Measurements from ENCODE around the gene ZBTB1.

The ZBTB1 gene, protein sequence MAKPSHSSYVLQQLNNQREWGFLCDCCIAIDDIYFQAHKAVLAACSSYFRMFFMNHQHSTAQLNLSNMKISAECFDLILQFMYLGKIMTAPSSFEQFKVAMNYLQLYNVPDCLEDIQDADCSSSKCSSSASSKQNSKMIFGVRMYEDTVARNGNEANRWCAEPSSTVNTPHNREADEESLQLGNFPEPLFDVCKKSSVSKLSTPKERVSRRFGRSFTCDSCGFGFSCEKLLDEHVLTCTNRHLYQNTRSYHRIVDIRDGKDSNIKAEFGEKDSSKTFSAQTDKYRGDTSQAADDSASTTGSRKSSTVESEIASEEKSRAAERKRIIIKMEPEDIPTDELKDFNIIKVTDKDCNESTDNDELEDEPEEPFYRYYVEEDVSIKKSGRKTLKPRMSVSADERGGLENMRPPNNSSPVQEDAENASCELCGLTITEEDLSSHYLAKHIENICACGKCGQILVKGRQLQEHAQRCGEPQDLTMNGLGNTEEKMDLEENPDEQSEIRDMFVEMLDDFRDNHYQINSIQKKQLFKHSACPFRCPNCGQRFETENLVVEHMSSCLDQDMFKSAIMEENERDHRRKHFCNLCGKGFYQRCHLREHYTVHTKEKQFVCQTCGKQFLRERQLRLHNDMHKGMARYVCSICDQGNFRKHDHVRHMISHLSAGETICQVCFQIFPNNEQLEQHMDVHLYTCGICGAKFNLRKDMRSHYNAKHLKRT

DNA sequence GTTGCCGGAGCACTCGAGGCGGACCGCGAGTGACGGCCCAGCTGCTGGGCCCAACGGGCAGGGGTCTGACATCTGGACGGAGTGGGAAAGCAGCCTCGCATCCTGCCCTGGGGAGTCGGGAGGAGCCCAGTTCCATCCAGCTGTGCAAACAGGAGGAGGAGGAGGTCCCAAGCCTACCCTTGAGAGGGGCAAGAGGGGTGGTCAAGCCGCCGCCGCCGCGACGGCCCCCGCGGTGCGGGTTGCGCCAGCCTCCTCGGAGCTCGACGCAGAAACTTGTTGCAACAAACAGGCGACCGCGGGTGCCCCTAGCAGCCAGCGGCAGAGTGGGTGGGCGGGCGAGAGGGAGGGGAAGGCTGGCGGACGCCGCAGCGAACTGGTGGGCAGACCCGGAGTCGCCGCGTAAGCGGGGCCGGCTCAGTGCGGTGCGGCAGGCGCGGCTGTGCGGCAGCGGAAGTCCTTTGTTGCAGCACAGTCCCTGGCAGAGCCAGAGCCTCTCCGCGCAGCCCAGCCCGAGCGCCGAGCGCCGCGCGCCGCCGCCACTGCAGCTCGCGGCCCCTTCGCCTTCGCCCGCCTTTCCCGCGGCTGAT is at the start of gene ZBTB1:
Gene ZBTB1, plus strand, starts transcription at position 461 of the 587 bp plus-strand sequence. CDS start 16,735 bp downstream, outside the sequence.
- peak; percentile 39 to 91 (median 80) for DNase-seq
- intact Hi-C loops (cut with DNase I): loop anchor here (2.0 to 10.0 kb wide), 3 partner anchors 36 to 160 kb away; partner anchors contain the start of gene HSPA2

DNA sequence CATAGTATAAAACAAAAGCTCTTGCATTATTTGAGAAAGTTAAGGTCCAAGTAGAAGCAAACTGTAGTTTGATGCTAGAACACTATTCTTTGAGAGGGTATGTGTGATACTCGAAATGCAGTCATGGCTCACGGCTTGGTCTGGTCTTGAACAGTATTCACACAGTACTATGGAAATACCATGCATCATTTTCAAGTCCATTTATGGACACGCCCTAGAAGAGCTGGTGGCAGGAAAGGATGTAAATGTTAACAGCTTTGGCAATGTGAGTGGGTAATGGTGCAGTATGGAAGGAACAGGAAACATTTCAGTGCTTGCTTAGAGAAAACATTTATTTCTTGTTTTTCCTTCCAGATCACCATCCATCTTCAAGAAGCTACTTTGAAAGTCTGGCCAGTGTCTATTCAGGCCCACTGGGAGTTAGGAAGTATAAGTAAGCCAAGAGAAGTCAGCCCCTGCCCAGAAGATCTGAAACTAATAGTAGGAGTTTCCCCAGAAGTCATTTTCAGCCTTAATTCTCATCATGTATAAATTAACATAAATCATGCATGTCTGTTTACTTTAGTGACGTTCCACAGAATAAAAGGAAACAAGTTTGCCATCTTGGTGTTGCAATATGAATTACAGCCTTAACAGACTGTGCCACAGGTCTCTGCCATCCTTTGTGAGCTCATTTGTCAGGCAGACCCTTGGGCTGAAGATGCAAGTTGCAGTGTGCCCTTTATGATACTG is 45.0 kb upstream of the ZBTB1 start:
- DNase-seq: no peak
- intact Hi-C loops (cut with DNase I): no loop called here

DNA sequence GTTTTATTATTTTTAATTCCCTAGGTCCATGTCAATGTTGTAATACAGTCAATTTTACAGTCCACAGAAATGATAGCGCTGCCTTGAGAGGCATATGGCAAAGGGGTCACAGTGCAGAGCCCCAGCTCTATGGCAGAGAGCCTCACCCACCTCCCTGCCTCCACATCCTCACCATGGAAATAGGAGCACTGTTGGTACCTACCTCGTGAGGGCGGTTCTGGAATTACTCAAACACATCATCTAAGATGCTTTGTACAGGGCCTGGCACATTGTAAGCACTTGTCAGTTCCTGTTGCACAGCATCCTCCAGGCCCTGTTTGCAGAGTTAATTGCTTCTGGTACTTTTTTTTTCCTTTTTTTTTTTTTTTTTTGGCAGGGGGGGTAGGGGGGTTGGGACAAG is 43.3 kb upstream of the ZBTB1 start:
- intact Hi-C loops (cut with DNase I): no loop called here
- peak in 32 of 42 donors; percentile 15 to 86 (median 52) for DNase-seq

DNA sequence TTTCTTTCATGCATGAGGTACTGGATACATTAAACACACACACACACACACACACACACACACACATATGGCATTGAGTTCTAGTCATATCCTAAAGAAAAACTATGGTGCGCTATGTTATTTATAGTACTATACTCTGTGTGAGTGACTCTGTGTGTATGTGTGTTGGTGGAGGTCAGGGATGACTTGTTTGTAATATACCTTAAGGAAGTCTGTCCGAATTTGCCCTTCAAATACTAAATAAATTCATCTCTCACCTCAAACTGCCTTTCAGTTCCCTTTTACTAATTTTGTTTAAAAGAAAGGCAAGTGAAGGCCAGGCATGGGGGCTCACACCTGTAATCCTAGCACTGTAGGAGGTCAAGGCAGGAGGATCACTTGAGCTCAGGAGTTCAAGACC is 41.4 kb upstream of the ZBTB1 start:
- DNase-seq: no peak
- intact Hi-C loops (cut with DNase I): no loop called here

DNA sequence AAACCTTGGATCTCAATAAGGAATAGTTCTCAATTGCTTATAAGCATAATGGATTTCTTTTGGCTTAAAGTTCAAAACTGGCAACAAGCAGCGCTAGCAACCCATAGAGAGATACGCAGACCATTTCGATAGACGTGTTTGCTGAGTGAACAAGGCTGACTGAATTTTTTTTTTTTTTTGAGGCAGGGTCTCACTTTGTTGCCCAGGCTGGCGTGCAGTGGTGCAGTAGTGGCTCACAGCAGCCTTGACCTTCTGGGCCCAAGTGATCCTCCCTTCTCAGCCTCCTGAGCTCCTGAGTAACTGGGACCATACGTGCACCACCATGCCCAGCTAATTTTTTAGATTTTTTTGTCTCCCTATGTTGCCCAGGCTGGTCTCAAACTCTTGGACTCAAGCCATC is 40.7 kb upstream of the ZBTB1 start:
- intact Hi-C loops (cut with DNase I): no loop called here
- DNase-seq: no peak

DNA sequence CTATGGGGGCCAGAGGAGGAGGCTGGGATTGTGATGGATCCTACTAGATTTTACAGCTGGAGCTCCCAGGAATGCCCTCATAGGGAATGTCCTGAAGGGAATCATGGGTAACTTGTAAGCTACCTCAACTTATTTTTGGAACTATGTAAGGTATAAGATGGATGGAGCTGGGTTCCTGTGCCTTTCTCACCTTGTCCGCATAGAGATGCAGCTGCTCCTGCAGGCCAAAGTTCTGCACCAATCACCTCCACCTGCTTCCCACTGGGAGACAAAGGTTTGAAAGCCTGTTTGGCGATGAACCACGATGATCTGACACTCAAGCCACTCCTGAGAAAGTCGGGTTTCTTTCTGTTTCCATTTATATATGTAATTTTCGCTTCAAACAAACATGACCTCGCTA is 39.9 kb upstream of the ZBTB1 start:
- DNase-seq: peak in 7 of 42 donors; percentile 17 to 42 (median 29)
- intact Hi-C loops (cut with DNase I): no loop called here

DNA sequence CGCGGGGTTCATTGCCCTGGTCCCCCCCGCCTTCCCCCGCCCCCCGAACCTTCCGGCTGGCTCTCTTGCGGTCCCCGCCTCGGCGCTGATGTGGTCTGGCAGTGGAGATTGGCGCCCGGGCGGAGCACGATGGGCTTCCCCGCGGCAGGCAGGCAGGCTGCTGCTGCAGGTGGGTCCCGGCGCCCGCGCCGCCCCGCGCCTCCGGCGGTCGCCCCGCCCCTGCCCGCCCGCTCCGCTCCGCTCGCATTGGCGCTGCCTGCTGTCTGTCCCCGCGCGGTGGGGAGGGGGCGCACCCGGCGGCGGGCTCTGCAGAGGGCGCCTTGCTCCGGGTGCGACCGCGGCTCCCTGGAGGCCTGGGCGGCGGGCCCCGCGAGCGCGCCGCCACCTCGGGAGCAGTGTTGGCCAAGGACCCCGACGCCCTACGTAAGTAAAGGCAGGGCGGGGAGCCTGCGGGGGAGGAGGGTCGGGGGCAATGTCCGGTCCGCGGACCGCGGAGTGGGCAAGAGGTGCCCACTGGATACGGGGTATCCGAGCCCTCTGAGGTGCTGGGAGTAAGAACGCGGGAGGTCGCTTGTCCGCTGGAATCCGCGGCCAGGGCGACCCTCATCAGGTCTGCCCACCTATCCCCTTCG is 39.3 kb upstream of the ZBTB1 start, which contains the start of gene AKAP5:
Gene AKAP5, plus strand, starts transcription at position 309 of the 632 bp plus-strand sequence. CDS start 2,896 bp downstream, outside the sequence.
- DNase-seq: peak; percentile 40 to 93 (median 84)
- intact Hi-C loops (cut with DNase I): no loop called here

DNA sequence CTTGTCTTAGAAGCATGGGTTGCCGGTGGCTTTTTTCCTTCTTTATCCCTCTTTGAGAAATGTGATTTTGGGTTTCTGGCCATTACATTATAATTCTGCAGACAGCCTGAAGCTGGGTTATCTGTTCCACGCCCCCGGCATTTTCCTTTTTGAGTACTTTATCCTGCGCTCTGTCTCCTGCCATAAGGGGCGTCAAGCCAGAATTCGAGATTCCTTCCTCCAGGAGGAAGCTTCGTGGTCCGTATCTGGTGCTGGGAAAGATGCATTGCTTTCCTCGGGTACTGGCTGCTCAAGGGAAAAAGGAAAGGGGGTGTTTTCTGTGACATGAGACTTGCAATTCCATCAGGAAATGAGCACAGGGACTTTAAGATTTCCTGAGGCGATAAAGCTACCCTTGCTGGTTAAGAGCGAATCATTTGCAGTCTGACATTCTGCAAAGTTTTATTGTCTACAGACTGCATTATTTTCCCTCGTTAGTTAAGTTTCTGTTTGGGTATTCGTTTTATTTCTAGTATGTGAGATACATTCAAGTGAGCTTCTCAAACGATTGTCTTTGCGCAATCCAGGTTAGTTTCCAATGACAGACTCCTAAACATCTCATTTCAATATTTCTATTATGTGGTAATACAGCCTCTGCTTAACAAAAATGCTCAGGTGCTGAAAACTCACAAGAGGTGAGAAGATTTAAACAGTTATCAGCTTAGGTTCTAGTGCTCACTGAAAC is 38.6 kb upstream of the ZBTB1 start:
- intact Hi-C loops (cut with DNase I): loop anchor here (2.0 kb wide), 1 partner anchor 39 kb away; the partner anchor contains the start of gene ZBTB1
- peak in 35 of 42 donors; percentile 10 to 76 (median 40) for DNase-seq

DNA sequence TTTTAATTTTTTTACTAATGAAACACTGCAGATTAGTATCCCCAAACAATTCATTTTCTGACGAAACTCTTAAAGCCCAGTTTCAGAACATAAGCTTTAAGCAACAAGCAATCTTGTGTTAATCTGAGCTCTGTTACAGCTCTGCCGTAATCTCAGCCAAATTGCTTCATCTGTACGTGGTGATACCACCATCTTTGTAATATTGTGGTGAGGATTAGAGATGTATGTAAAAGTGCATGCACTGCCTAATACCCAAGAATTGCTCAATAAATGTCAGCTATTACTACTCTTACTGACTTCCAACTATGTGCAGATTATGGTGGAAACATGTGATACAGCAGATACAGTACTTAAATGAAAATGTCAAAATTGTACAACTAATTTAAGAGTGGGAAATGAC is 37.5 kb upstream of the ZBTB1 start:
- no peak for DNase-seq
- intact Hi-C loops (cut with DNase I): loop anchor here (2.0 kb wide), 1 partner anchor 38 kb away; the partner anchor contains the start of gene ZBTB1

DNA sequence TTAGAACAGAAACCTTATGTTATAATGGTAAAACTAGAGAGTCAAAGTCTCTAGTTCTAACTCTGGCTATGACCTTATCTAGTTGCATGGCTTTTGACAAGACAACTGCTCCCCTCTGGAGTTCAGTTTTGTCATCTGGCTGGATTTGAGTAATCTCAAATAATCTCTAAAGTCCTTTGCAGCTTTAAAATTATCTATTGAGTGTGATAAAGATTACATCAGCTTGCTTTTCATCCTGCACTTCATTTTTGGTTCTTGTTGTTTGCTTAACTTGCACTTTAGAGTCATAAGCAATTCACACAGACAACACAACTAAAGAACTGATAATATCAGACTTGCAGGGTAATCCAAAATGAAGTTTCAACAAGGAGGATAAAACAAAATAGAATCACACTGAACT is 37.0 kb upstream of the ZBTB1 start:
- intact Hi-C loops (cut with DNase I): loop anchor here (2.0 kb wide), 1 partner anchor 37 kb away; the partner anchor contains the start of gene ZBTB1
- no peak for DNase-seq

DNA sequence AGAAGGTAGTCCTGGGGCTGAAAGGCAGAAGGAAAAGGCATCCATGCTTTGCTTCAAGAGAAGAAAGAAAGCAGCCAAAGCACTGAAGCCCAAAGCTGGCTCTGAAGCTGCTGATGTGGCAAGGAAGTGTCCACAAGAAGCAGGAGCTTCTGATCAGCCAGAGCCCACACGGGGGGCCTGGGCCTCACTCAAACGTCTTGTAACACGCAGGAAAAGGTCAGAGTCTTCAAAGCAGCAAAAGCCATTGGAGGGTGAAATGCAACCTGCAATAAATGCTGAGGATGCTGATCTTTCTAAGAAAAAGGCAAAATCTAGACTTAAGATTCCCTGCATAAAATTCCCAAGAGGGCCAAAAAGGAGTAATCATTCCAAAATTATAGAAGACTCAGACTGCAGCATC is 36.1 kb upstream of the ZBTB1 start:
- intact Hi-C loops (cut with DNase I): no loop called here
- DNase-seq: no peak

DNA sequence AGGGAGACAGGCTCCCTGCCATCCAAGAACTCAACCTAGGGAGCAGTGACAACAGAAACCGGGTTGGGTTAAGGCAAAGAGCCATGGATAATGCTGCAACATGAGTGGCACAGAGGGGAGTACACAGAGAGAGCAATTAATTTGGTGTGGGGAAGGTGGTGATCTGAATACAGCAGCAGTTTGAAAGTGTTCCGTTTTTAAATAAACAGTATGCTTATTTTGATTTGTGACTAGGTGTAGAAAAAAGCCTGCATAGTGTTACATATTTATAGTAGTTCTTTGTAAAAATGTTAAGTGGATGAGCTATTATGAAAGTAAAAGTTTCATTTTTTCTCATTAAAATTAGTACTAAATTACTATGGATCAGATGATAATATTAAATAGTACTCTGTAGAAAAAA is 30.5 kb upstream of the ZBTB1 start:
- intact Hi-C loops (cut with DNase I): loop anchor here (10.0 kb wide), 1 partner anchor 129 kb away; no protein-coding TSS in a partner anchor
- DNase-seq: no peak

DNA sequence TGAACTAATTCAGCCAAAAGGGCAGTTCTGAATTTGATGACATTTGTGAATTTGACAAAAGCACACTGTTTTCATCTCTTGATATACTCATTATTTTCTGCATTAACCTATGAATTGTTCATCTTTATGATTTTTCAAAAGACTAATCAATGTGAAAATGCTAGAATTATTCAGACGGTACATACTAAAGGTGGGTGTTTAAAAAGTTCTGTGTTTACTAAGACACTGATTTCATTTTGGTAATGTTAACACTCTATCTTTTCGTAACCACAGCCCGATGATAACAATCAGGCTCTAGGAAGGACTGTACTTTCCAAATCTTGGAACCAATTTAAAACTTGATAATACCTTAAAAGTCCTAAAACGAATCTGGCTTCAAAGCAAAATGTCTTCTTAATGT is 29.9 kb upstream of the ZBTB1 start:
- no peak for DNase-seq
- intact Hi-C loops (cut with DNase I): loop anchor here (10.0 kb wide), 1 partner anchor 130 kb away; no protein-coding TSS in a partner anchor

DNA sequence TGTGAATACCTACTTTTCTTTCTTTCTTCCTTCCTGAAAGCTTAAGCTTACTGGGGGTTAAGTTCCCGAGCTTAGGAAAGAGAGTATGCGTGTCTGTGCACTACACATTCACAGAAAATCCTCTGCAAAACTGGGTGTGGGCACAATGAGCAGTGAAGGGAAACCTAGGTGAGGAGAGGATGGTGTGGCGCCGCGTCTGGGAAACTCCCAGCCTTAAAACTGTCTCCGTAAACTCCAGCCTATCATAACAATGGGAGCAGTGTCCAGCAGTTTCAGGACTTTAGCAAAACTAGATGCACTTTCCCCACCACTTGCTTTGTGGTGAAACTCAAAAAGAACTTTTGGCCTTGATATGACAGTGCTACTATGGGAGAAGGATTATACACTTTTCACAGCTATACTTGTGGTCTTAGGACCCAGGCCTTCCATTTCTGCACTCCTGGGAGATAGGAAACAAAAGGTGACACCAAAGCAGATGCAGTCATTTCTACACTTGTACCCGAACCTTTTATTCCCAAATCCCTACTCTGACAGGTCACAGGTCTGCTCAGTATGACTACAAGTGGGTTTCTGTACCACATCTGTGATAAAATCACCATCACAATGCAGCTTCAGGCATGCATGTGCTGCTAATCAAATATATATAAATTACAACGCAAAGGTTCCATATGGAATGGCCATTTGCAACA is 28.8 kb upstream of the ZBTB1 start:
- intact Hi-C loops (cut with DNase I): loop anchor here (10.0 kb wide), 1 partner anchor 131 kb away; no protein-coding TSS in a partner anchor
- peak in 4 of 42 donors; percentile 16 to 33 (median 21) for DNase-seq

DNA sequence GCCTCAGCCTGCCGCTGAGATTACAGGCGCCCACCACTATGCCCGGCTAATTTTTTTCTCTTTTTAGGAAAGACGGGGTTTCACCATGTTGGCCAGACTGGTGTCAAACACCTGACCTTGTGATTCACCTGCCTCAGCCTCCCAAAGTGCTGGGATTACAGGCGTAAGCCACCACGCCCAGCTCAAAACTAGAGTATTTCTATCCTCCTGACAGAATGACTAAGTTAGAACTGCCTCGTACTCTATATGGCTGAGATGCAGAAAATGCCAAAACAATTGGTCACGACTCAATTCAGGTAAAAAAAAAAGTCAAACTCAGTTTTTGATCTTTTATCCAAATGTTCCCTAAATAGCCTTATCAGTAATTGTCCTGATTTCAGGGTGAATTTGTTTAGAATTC is 28.1 kb upstream of the ZBTB1 start:
- DNase-seq: peak in 1 of 42 donors; percentile 25
- intact Hi-C loops (cut with DNase I): loop anchor here (10.0 kb wide), 1 partner anchor 132 kb away; no protein-coding TSS in a partner anchor

DNA sequence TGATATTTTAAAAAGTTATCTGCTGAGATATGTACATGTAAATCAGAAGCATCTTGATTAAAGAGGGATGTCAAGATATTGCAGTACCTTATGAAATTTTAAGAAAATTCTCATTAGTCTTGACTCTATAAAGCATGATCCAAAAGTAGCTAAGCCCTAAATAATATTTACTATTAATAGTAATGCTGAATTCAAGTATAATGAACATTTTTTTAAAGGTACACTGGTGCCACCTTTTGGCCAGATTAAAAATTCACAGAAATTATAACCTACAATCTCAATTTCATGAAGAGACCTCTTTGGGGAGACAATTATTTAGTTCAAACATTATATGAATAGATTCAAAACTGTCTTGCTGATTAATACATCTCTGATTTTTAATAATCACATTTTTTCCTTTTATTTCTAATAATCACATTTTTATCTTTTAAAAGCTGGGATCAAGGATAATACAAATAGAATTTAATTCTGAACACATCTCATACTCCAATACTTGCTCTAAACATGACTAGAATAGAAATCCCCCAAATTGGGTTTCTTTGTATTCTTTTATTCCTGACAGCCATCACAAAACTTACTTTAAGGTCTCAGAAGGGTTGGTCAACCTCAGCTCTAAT is 25.8 kb upstream of the ZBTB1 start:
- peak in 1 of 42 donors; percentile 20 for DNase-seq

More for the DNA sequence above, 25.8 kb upstream of the ZBTB1 start:
- intact Hi-C loops (cut with DNase I): loop anchor here (10.0 kb wide), 1 partner anchor 134 kb away; no protein-coding TSS in a partner anchor
